H9 (cell line): Measurements from ENCODE around the gene LZTS3. TPM values are rescaled to one million over a fixed set of nuclear protein-coding genes. Genes with fewer than 3 reads are reported as not detected.
"Not testable (repeated sequence)": the region's sequence is repeated elsewhere in the genome, so short reads cannot be mapped to it uniquely, and the experiment has no call there.

ENCODE experiments used
- DNase-seq: peaks from one replicate; pipeline ENCODE4 v3.0.0-alpha.2; 2017
- H2AFZ ChIP-seq: one replicate; pipeline ENCODE4 v1.6.1; 2013; ENCODE audit warnings: mild to moderate bottlenecking, low read length, control low read depth, moderate library complexity
- H2AK5ac ChIP-seq: 2 replicates; pipeline ENCODE4 v1.6.1; 2013; ENCODE audit warnings: low read length, control low read depth, mixed read lengths; ENCODE audit not compliant: insufficient read length
- H2BK120ac ChIP-seq: one replicate; pipeline ENCODE4 v1.6.1; 2013; ENCODE audit warnings: low read depth, mild to moderate bottlenecking, low read length, control low read depth, inconsistent platforms; ENCODE audit not compliant: poor library complexity, severe bottlenecking
- H2BK12ac ChIP-seq: 2 replicates; pipeline ENCODE4 v1.6.1; 2013; ENCODE audit warnings: low read length, control low read depth, mixed read lengths, low read depth; ENCODE audit not compliant: insufficient read length
- H2BK15ac ChIP-seq: 2 replicates; pipeline ENCODE4 v1.6.1; 2013; ENCODE audit warnings: low read depth, low read length, control low read depth
- H2BK20ac ChIP-seq: one replicate; pipeline ENCODE4 v1.6.1; 2013; ENCODE audit warnings: low read depth, mild to moderate bottlenecking, low read length, control low read depth, inconsistent platforms; ENCODE audit not compliant: poor library complexity, severe bottlenecking
- H2BK5ac ChIP-seq: 2 replicates; pipeline ENCODE4 v1.6.1; 2013; ENCODE audit warnings: low read length, control low read depth, mixed read lengths; ENCODE audit not compliant: insufficient read length
- H3K14ac ChIP-seq: 2 replicates; pipeline ENCODE4 v1.6.1; 2013; ENCODE audit warnings: low read length, control low read depth; ENCODE audit not compliant: insufficient read depth
- H3K18ac ChIP-seq: 2 replicates; pipeline ENCODE4 v1.6.1; 2013; ENCODE audit warnings: low read depth, mild to moderate bottlenecking, mixed read lengths, low read length, control low read depth; ENCODE audit not compliant: insufficient read length
- H3K23ac ChIP-seq: 2 replicates; pipeline ENCODE4 v1.6.1; 2013; ENCODE audit warnings: low read length, control low read depth, mixed read lengths, low read depth; ENCODE audit not compliant: insufficient read length
- H3K23me2 ChIP-seq: 2 replicates; pipeline ENCODE4 v1.6.1; 2013; ENCODE audit warnings: low read depth, mild to moderate bottlenecking, mixed read lengths, low read length, control low read depth; ENCODE audit not compliant: insufficient read length, poor library complexity, severe bottlenecking
- H3K27ac ChIP-seq: 2 replicates; pipeline ENCODE4 v1.5.1; 2013; ENCODE audit warnings: low read length, control low read depth, mixed read lengths, low read depth; ENCODE audit not compliant: insufficient read length
- H3K27me3 ChIP-seq: 2 replicates; pipeline ENCODE4 v1.6.1; 2013; ENCODE audit warnings: low read length, control low read depth, inconsistent platforms; ENCODE audit not compliant: insufficient read depth
- H3K4ac ChIP-seq: 2 replicates; pipeline ENCODE4 v1.6.1; 2013; ENCODE audit warnings: low read depth, mild to moderate bottlenecking, control low read depth, inconsistent platforms, low read length, moderate library complexity
- H3K4me1 ChIP-seq: 2 replicates; pipeline ENCODE4 v1.6.1; 2013; ENCODE audit warnings: low read length, control low read depth, inconsistent platforms; ENCODE audit not compliant: insufficient read depth
- H3K4me2 ChIP-seq: 2 replicates; pipeline ENCODE4 v1.6.1; 2013; ENCODE audit warnings: low read length, control low read depth, mixed read lengths; ENCODE audit not compliant: insufficient read length, insufficient read depth
- H3K56ac ChIP-seq: 2 replicates; pipeline ENCODE4 v1.6.1; 2013; ENCODE audit warnings: low read depth, mild to moderate bottlenecking, mixed read lengths, low read length, control low read depth; ENCODE audit not compliant: insufficient read length
- H3K79me1 ChIP-seq: 2 replicates; pipeline ENCODE4 v1.6.1; 2013; ENCODE audit warnings: low read depth, mild to moderate bottlenecking, moderate library complexity, low read length, control low read depth, inconsistent platforms; ENCODE audit not compliant: insufficient read depth, poor library complexity, severe bottlenecking
- H3K79me2 ChIP-seq: 2 replicates; pipeline ENCODE4 v1.6.1; 2013; ENCODE audit warnings: low read length, control low read depth, inconsistent platforms; ENCODE audit not compliant: insufficient read depth
- H3K9ac ChIP-seq: 2 replicates; pipeline ENCODE4 v1.6.1; 2013; ENCODE audit warnings: low read length, control low read depth, mixed read lengths; ENCODE audit not compliant: insufficient read length; ENCODE audit errors: extremely low read depth
- H3K9me3 ChIP-seq: one replicate; pipeline ENCODE4 v1.6.1; 2013; ENCODE audit warnings: low read depth, low read length, inconsistent platforms; ENCODE audit not compliant: control insufficient read depth
- H3T11ph ChIP-seq: one replicate; pipeline ENCODE4 v1.6.1; 2013; ENCODE audit warnings: mild to moderate bottlenecking, low read length, control low read depth, inconsistent platforms
- H4K20me1 ChIP-seq: one replicate; pipeline ENCODE4 v1.6.1; 2013; ENCODE audit not compliant: control insufficient read depth, insufficient read length, insufficient read depth
- H4K5ac ChIP-seq: 2 replicates; pipeline ENCODE4 v1.6.1; 2013; ENCODE audit warnings: low read depth, mild to moderate bottlenecking, mixed read lengths, low read length, control low read depth; ENCODE audit not compliant: insufficient read length
- H4K8ac ChIP-seq: replicated peaks from 2 replicates; pipeline ENCODE4 v1.6.1; 2013; ENCODE audit warnings: low read length, control low read depth, mixed read lengths, low read depth; ENCODE audit not compliant: insufficient read length
- H4K91ac ChIP-seq: 2 replicates; pipeline ENCODE4 v1.6.1; 2013; ENCODE audit warnings: low read depth, mild to moderate bottlenecking, moderate library complexity, mixed read lengths, low read length, control low read depth; ENCODE audit not compliant: insufficient read length
- H3K27ac Mint-ChIP-seq, 3 experiments: 2 replicates in 2 of 3; 3 replicates in 1 of 3; pipeline ENCODE4 v1.8.0; 2020 to 2021; ENCODE audit warnings: mixed read lengths in 3 of 3, mild to moderate bottlenecking in 1 of 3, moderate library complexity in 1 of 3
- H3K27me3 Mint-ChIP-seq: 2 replicates; pipeline ENCODE4 v1.8.0; 2021; ENCODE audit warnings: low read depth, mild to moderate bottlenecking, moderate library complexity, mixed read lengths
- H3K36me3 Mint-ChIP-seq, 3 experiments: 2 replicates in 2 of 3; 3 replicates in 1 of 3; pipeline ENCODE4 v1.8.0; 2020 to 2021; ENCODE audit warnings: low read depth in 3 of 3, mixed read lengths in 3 of 3; ENCODE audit not compliant: insufficient read depth in 1 of 3
- H3K4me1 Mint-ChIP-seq, 2 experiments: 2 replicates each; pipeline ENCODE4 v1.8.0; 2020; ENCODE audit warnings: mixed read lengths in 2 of 2
- H3K4me3 Mint-ChIP-seq, 2 experiments: 2 replicates in 1 of 2; 3 replicates in 1 of 2; pipeline ENCODE4 v1.8.0; 2020 to 2021; ENCODE audit warnings: mild to moderate bottlenecking in 2 of 2, mixed read lengths in 2 of 2, moderate library complexity in 1 of 2
- H3K9me3 Mint-ChIP-seq, 2 experiments: 2 replicates in 1 of 2; 3 replicates in 1 of 2; pipeline ENCODE4 v1.8.0; 2020; ENCODE audit warnings: mild to moderate bottlenecking in 2 of 2, mixed read lengths in 2 of 2, moderate library complexity in 1 of 2
- WGBS: extraction: QIAGEN DNeasy Blood & Tissue Kit; methylation state at CpG from one replicate; pipeline ENCODE4 v1.1.7; 2013; ENCODE audit warnings: missing lambda C conversion rate, low lambda C conversion rate, mixed read lengths; ENCODE audit not compliant: insufficient read length; ENCODE audit errors: extremely low coverage; 5-methylcytosine and 5-hydroxymethylcytosine counted together
- total RNA-seq: library from RNA; stranded (reverse); gene quantifications from 2 replicates; pipeline ENCODE4 v1.2.1, GENCODE V29; 2021
- TF ChIP-seq, protein P1 (sequence below): fragments of 200-600 bp; sonication (generic); conservative IDR thresholded peaks from 3 replicates; pipeline ENCODE4 v1.8.0; 2021; ENCODE audit warnings: antibody characterized with exemption, mild to moderate bottlenecking

The LZTS3 gene
- total RNA-seq, 1 experiment from 2014 or later: 20.8 TPM

DNA sequence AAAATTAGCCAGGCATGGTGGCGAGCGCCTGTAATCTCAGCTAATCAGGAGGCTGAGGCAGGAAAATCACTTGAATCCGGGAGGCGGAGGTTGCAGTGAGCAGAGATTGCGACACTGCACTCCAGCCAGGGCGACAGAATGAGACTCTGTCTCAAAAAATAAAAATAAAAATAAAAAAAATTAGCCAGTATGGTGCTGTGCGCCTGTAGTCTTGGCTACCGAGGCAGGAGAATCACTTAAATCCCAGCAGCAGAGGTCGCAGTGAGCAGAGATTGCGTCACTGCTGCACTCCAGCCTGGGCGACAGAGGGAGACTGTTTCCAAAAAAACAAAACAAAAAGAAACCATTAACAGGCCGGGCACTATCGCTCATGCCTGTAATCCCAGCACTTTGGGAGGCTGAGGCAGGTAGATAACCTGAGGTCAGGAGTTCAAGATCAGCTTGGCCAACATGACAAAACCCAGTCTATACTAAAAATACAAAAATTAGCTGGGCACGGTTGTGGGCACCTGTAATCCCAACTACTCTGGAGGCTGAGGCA is 55.4 kb downstream of the LZTS3 start:
- not testable (repeated sequence) for H3K4me2 ChIP-seq, H4K20me1 ChIP-seq, H3K27me3 Mint-ChIP-seq, H4K5ac ChIP-seq, H3K56ac ChIP-seq, H4K8ac ChIP-seq, H3T11ph ChIP-seq, H3K79me2 ChIP-seq, H2BK12ac ChIP-seq, H3K79me1 ChIP-seq, H3K14ac ChIP-seq, H3K4me1 ChIP-seq, H3K9ac ChIP-seq, H3K23me2 ChIP-seq, H3K4me1 Mint-ChIP-seq, H3K27me3 ChIP-seq, H3K4me3 Mint-ChIP-seq, H2AFZ ChIP-seq, H3K9me3 Mint-ChIP-seq, H2BK20ac ChIP-seq, H2BK120ac ChIP-seq, H3K18ac ChIP-seq, H3K27ac ChIP-seq, H2BK15ac ChIP-seq, H3K23ac ChIP-seq, H4K91ac ChIP-seq, H2AK5ac ChIP-seq, H2BK5ac ChIP-seq, H3K27ac Mint-ChIP-seq, H3K4ac ChIP-seq, H3K9me3 ChIP-seq
- WGBS: no CpG with 5 or more reads among the region's 14 CpGs
- TF ChIP-seq, protein P1, sequence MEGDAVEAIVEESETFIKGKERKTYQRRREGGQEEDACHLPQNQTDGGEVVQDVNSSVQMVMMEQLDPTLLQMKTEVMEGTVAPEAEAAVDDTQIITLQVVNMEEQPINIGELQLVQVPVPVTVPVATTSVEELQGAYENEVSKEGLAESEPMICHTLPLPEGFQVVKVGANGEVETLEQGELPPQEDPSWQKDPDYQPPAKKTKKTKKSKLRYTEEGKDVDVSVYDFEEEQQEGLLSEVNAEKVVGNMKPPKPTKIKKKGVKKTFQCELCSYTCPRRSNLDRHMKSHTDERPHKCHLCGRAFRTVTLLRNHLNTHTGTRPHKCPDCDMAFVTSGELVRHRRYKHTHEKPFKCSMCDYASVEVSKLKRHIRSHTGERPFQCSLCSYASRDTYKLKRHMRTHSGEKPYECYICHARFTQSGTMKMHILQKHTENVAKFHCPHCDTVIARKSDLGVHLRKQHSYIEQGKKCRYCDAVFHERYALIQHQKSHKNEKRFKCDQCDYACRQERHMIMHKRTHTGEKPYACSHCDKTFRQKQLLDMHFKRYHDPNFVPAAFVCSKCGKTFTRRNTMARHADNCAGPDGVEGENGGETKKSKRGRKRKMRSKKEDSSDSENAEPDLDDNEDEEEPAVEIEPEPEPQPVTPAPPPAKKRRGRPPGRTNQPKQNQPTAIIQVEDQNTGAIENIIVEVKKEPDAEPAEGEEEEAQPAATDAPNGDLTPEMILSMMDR: peak; percentile 75
- peak; percentile 81 for DNase-seq
- peaks cover 23 to 27% (median 27%) of the 10 kb centered on the region in 3 experiments for H3K36me3 Mint-ChIP-seq
